ENCODE measurements around the gene MESP2. TPM values are rescaled to one million over a fixed set of nuclear protein-coding genes. Genes with fewer than 3 reads are reported as not detected.

MESP2 gene
- total RNA-seq, 2 experiments from 2014 or later, result not detected

- no peaks in the 10 kb centered on the region for H3K9me3 Mint-ChIP-seq
- intact Hi-C loops (cut with micrococcal nuclease), result no loop called here
- ChIA-PET POLR2A (no interaction called here), CTCF (interaction anchor here (0.7 to 4.0 kb wide), 3 partner anchors 8 to 127 kb away, joined by 3 to 29 read pairs (median 14); no protein-coding TSS in a partner anchor)
- peaks cover 4% of the 10 kb centered on the region for H3K27me3 Mint-ChIP-seq
- H3K27ac Mint-ChIP-seq, result no peak overlapping the region
- no peak overlapping the region for H3K4me3 Mint-ChIP-seq
- no peak for DNase-seq
- no peaks in the 10 kb centered on the region for H3K36me3 Mint-ChIP-seq
- peaks cover 3% of the 10 kb centered on the region for H3K4me1 Mint-ChIP-seq (ENCODE audit: low read depth)
Observed at GRCh38 chr15:89747708-89748682, 28.1 kb upstream of the MESP2 start.

DNA sequence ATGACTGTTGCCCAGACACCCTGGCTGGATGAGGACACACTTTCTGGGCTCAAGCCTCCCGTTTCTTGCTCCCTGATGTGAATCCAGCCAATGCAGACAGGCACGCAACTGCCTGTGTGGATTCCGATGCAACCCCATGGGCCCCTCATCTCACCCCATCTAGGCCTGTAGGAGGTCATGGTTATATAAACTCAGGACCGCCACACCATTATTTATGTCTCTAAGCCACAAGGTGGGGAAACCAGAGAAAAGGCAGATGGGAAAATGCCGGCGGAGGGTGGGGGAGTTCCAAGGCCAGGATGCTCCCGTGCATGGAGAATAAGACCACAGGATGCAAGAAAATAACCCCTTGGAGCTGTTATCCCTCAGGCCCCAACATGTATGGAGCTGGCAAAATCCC lies 27.1 kb upstream of the MESP2 start:
- H3K36me3 Mint-ChIP-seq, result no peaks in the 10 kb centered on the region
- no peak for DNase-seq
- POLR2A ChIA-PET, result no interaction called here
- peaks cover 3% of the 10 kb centered on the region for H3K4me1 Mint-ChIP-seq (ENCODE audit: low read depth)
- H3K4me3 Mint-ChIP-seq, result no peak overlapping the region
- H3K27me3 Mint-ChIP-seq, result peaks cover 4% of the 10 kb centered on the region
- no peaks in the 10 kb centered on the region for H3K9me3 Mint-ChIP-seq
- CTCF ChIA-PET, result interaction anchor here (3.0 to 4.5 kb wide), 3 partner anchors 9 to 126 kb away, joined by 14 to 37 read pairs (median 29); no protein-coding TSS in a partner anchor
- intact Hi-C loops (cut with micrococcal nuclease), result no loop called here
- H3K27ac Mint-ChIP-seq, result no peak overlapping the region

GRCh38 chr15:89749526-89749925 lies 26.6 kb upstream of the MESP2 start:
- H3K36me3 Mint-ChIP-seq, result no peaks in the 10 kb centered on the region
- no peaks in the 10 kb centered on the region for H3K9me3 Mint-ChIP-seq
- peaks cover 4% of the 10 kb centered on the region for H3K27me3 Mint-ChIP-seq
- no peak for DNase-seq
- H3K4me3 Mint-ChIP-seq, result peak overlapping the region; percentile 66
- H3K4me1 Mint-ChIP-seq (ENCODE audit: low read depth), result peaks cover 3% of the 10 kb centered on the region
- CTCF ChIA-PET, result interaction anchor here (3.0 to 4.5 kb wide), 3 partner anchors 9 to 125 kb away, joined by 14 to 37 read pairs (median 29); no protein-coding TSS in a partner anchor
- intact Hi-C loops (cut with micrococcal nuclease), result no loop called here
- H3K27ac Mint-ChIP-seq, result no peak overlapping the region
- POLR2A ChIA-PET, result no interaction called here

DNA sequence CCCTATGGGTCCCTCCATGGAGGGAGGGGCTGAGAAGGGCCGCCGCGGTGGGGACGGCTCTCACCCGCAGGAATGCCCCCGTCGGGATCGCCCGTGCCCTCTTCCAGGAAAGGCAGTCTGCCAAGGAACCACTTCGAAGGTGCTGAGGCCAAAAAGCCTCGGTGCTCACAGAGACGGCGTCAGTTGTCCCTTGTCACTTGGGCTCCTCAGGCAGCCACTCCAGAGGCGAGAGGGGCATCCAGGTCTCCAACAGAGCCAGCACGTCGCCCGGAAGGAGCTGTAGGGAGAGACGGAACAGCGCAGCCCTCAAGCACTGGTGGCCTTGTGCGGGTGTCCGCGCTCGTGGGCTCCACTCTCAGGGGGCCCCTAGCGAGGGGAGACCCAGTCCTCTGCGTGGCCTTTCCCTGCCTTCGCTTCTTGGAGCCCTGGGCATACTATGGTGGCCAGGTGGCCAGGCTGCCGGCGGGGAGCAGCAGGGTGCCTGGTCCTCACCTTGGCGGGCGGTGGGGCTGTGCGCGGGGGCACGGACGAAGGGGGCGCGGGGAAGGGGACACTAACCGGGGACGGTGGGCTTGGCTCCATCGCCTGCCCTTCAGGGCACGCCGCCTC lies 26.1 kb upstream of the MESP2 start:
- H3K4me3 Mint-ChIP-seq, result peak overlapping the region; percentile 66
- H3K9me3 Mint-ChIP-seq, result no peaks in the 10 kb centered on the region
- no peaks in the 10 kb centered on the region for H3K36me3 Mint-ChIP-seq
- ChIA-PET POLR2A (no interaction called here), CTCF (interaction anchor here (1.0 to 4.5 kb wide), 4 partner anchors 10 to 125 kb away, joined by 6 to 37 read pairs (median 22); no protein-coding TSS in a partner anchor)
- H3K27me3 Mint-ChIP-seq, result peaks cover 4% of the 10 kb centered on the region
- peak; percentile 23 for DNase-seq
- no peak overlapping the region for H3K27ac Mint-ChIP-seq
- intact Hi-C loops (cut with micrococcal nuclease), result loop anchor here (5.0 kb wide), 1 partner anchor 142 kb away; the partner anchor contains the start of gene AP3S2
- H3K4me1 Mint-ChIP-seq (ENCODE audit: low read depth), result peaks cover 3% of the 10 kb centered on the region

DNA sequence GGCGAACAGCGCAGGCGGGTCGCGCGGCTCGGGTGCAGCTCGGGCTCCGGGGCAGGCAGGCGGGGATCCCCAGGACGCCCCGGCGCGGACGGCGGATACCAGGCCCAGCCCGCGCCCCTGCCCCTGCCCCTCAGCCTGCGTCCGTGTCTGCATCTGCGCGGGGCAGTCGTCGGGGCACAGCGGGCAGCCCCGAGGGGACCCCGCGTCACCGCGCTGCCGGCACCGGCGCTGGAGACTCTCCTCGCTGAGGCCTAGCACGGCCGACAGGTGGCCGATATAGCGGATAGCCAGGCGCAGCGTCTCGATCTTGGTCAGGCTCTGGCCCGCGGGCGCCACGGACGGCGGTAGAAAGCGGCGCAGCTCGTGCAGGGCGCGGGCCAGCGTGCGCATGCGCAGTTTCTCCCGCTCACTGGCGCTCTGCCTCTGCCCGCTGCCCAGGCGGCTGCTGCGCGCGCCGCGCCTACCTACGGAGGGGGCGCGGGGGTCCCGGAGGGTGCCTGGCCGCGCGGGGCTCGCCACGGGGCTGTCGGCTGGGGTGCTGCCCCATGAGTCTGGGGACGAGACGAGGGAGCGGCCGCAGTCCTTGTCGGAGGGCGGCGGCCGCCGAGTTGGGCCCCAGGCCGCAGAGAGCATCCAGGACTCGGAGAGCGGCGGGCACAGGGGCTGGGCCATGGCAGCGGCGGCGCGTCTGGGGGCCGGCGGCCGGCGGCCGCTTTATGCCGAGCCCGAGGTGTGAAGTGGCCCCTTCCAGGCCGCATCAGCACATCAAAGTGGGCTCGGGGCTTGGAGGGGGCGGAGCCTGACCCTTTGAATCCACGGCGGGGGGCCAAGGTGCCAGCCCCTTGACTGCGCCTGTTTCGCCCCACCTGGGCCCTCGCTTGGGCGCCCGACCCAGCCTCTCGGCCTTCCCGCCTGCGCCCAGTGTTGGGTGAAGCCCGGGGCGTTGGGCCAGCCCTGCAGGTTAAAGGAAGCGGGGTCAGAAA lies 25.3 kb upstream of the MESP2 start, which contains the start of gene MESP1:
TSS of gene MESP1 (minus strand) at position 690 of the 983 bp plus-strand sequence. CDS start at position 672, 18 bp downstream.
- H3K4me1 Mint-ChIP-seq (ENCODE audit: low read depth), result peaks cover 3% of the 10 kb centered on the region
- no peaks in the 10 kb centered on the region for H3K9me3 Mint-ChIP-seq
- intact Hi-C loops (cut with micrococcal nuclease), result loop anchor here (5.0 kb wide), 1 partner anchor 141 kb away; the partner anchor contains the start of gene AP3S2
- peaks cover 6% of the 10 kb centered on the region for H3K27me3 Mint-ChIP-seq
- ChIA-PET POLR2A (no interaction called here), CTCF (interaction anchor here (1.0 to 4.5 kb wide), 4 partner anchors 10 to 124 kb away, joined by 6 to 37 read pairs (median 22); no protein-coding TSS in a partner anchor)
- peak; percentile 91 for DNase-seq
- no peak within 1 kb of the TSS for H3K27ac Mint-ChIP-seq
- peak within 1 kb of the TSS; percentile 66 for H3K4me3 Mint-ChIP-seq
- no peaks in the 10 kb centered on the region for H3K36me3 Mint-ChIP-seq

DNA sequence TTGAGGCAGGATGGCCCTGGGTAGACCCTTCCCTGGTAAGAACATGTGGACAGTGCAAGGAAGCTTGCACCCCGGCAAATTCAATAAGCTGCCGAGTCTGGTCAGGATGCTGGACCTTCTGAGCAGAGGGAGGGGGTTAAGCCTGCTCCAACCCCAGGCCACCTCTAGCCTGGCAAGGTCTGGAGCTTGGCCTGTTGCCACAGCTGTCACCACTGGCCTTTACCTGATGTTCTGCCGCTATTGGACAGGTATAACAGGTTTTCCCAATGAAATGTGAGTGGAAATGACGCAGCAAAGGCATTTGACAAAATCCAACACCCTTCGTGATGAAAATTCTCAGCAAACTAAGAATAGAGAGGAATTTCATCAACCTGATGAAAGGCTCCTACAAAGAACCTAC lies 24.4 kb upstream of the MESP2 start:
- Mint-ChIP-seq H3K36me3 (no peaks in the 10 kb centered on the region), H3K27me3 (peaks cover 8% of the 10 kb centered on the region), H3K27ac (no peak overlapping the region), H3K9me3 (no peaks in the 10 kb centered on the region), H3K4me1 (ENCODE audit: low read depth) (peaks cover 3% of the 10 kb centered on the region), H3K4me3 (no peak overlapping the region)
- CTCF ChIA-PET, result interaction anchor here (2.2 to 4.5 kb wide), 4 partner anchors 10 to 136 kb away, joined by 9 to 37 read pairs (median 20); no protein-coding TSS in a partner anchor
- POLR2A ChIA-PET, result no interaction called here
- DNase-seq, result no peak
- intact Hi-C loops (cut with micrococcal nuclease), result loop anchor here (5.0 kb wide), 1 partner anchor 141 kb away; the partner anchor contains the start of gene AP3S2

DNA sequence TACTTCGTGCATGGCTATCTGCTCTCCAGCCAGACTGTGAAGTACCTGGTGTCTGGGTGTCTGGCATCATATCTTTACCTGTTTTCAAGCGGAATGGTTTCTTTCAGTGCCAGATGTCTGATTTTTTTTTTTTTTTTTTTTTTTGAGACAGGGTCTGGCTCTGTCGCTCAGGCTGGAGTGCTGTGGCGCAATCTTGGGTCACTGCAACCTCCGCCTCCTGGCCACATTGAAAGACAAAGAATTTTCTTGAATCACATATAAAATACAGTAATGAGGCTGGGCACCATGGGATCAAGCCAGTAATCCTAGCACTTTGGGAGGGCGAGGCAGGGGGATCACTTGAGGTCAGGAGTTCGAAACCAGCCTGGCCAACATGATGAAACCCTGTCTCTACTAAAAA lies 22.3 kb upstream of the MESP2 start:
- Mint-ChIP-seq H3K36me3 (no peaks in the 10 kb centered on the region), H3K4me1 (ENCODE audit: low read depth) (peaks cover 3% of the 10 kb centered on the region), H3K27ac (no peak overlapping the region), H3K27me3 (peaks cover 8% of the 10 kb centered on the region), H3K9me3 (no peaks in the 10 kb centered on the region), H3K4me3 (no peak overlapping the region)
- ChIA-PET POLR2A (no interaction called here), CTCF (interaction anchor here (1.6 to 2.8 kb wide), 4 partner anchors 13 to 134 kb away, joined by 9 to 12 read pairs (median 10); no protein-coding TSS in a partner anchor)
- DNase-seq, result no peak
- intact Hi-C loops (cut with micrococcal nuclease), result loop anchor here (5.0 kb wide), 1 partner anchor 138 kb away; the partner anchor contains the start of gene AP3S2

GRCh38 chr15:89754361-89755154 lies 21.6 kb upstream of the MESP2 start:
- no peak overlapping the region for H3K27ac Mint-ChIP-seq
- peaks cover 8% of the 10 kb centered on the region for H3K27me3 Mint-ChIP-seq

DNA sequence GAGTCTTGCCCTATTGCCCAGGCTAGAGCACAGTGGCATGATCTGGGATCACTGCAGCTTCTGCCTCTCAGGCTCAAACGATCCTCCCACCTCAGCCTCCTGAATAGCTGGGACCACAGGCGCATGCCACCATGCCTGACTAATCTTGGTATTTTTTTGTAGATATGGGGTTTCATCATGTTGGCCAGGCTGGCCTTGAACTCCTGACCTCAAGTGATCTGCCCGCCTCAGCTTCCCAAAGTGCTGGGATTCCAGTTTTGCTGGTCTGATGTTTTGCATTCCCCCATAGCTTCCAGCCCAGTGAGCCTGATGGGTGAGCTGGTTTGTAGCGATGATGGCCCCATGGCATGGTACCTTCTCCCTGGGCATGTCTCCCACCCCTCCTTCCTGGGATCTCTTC lies 20.4 kb upstream of the MESP2 start:
- Mint-ChIP-seq H3K4me1 (ENCODE audit: low read depth) (no peaks in the 10 kb centered on the region), H3K9me3 (no peaks in the 10 kb centered on the region), H3K27ac (no peak overlapping the region), H3K27me3 (peaks cover 8% of the 10 kb centered on the region), H3K4me3 (no peak overlapping the region), H3K36me3 (no peaks in the 10 kb centered on the region)
- DNase-seq, result no peak
- CTCF ChIA-PET, result interaction anchor here (1.3 to 1.7 kb wide), 3 partner anchors 16 to 119 kb away, joined by 3 to 9 read pairs (median 7); no protein-coding TSS in a partner anchor
- POLR2A ChIA-PET, result no interaction called here
- intact Hi-C loops (cut with micrococcal nuclease), result no loop called here

More at GRCh38 chr15:89754361-89755154, 21.6 kb upstream of the MESP2 start:
- peaks cover 3% of the 10 kb centered on the region for H3K4me1 Mint-ChIP-seq (ENCODE audit: low read depth)
- ChIA-PET CTCF (interaction anchor here (0.6 to 1.7 kb wide), 4 partner anchors 14 to 120 kb away, joined by 3 to 9 read pairs (median 5); no protein-coding TSS in a partner anchor), POLR2A (no interaction called here)
- no peaks in the 10 kb centered on the region for H3K36me3 Mint-ChIP-seq
- no peaks in the 10 kb centered on the region for H3K9me3 Mint-ChIP-seq
- no peak overlapping the region for H3K4me3 Mint-ChIP-seq
- no peak for DNase-seq
- intact Hi-C loops (cut with micrococcal nuclease), result loop anchor here (5.0 kb wide), 1 partner anchor 138 kb away; the partner anchor contains the start of gene AP3S2

DNA sequence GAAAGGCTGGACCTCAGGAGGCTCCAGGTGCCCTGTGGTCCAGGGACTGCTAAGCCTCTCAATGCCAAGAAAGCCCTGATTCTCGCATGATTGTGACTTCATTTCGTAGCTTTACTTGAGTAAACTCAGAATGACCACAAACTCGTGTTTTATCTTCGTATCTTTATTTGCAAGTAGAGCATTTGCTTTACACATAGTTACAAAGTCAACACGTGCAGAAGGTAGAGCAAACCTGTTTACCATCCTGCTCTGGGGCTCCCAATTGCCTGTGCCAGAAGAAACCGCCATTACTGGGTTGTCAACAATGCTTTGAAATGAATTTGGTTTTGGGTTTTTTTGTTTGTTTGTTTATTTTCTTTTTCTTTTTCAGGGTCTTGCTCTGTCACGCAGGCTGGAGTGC lies 19.2 kb upstream of the MESP2 start:
- no peaks in the 10 kb centered on the region for H3K4me1 Mint-ChIP-seq (ENCODE audit: low read depth)
- intact Hi-C loops (cut with micrococcal nuclease), result no loop called here
- DNase-seq, result no peak
- H3K4me3 Mint-ChIP-seq, result no peak overlapping the region
- H3K27me3 Mint-ChIP-seq, result peaks cover 8% of the 10 kb centered on the region
- H3K27ac Mint-ChIP-seq, result no peak overlapping the region
- POLR2A ChIA-PET, result no interaction called here
- H3K9me3 Mint-ChIP-seq, result no peaks in the 10 kb centered on the region
- CTCF ChIA-PET, result interaction anchor here (7.8 kb wide), 1 partner anchor 120 kb away, joined by 163 read pairs; no protein-coding TSS in a partner anchor
- H3K36me3 Mint-ChIP-seq, result no peaks in the 10 kb centered on the region

Measured in activated CD4-positive, alpha-beta memory T cell treated with anti-CD3 and anti-CD28 coated beads for 36 hours (primary cell).